ACHN (cell line): ENCODE results near the gene GPC5.

ENCODE experiments used
- DNase-seq: peaks from one replicate; pipeline ENCODE4 v3.0.0-alpha.2; 2015
- in situ Hi-C: cut with HindIII; loops from 2 replicates; pipeline ENCODE4 v1.10.0; 2017; ENCODE audit warnings: low sequenced_read_pairs, low pct_ligation_motif_present, low pct_unique_long_range_greater_than_20kb

GPC5 gene

GRCh38 chr13:92377396-92377795 lies 979.0 kb downstream of the GPC5 start:
- in situ Hi-C loops, result no loop called here
- no peak for DNase-seq

- in situ Hi-C loops, result no loop called here
- DNase-seq, result no peak
Measured at GRCh38 chr13:92379371-92379770, 981.0 kb downstream of the GPC5 start.

- in situ Hi-C loops, result no loop called here
Measured at GRCh38 chr13:92384410-92384809, 986.0 kb downstream of the GPC5 start.

GRCh38 chr13:92387245-92387644 lies 988.8 kb downstream of the GPC5 start:
- in situ Hi-C loops, result no loop called here
- no peak for DNase-seq

More at GRCh38 chr13:92384410-92384809, 986.0 kb downstream of the GPC5 start:
- no peak for DNase-seq

- in situ Hi-C loops, result no loop called here
- DNase-seq, result no peak
Measured at GRCh38 chr13:92390217-92390616, 991.8 kb downstream of the GPC5 start.

- in situ Hi-C loops, result no loop called here
- no peak for DNase-seq
Measured at GRCh38 chr13:92403606-92404005, 1005.2 kb downstream of the GPC5 start.

- in situ Hi-C loops, result no loop called here
- no peak for DNase-seq
Measured at GRCh38 chr13:92407858-92408257, 1009.4 kb downstream of the GPC5 start.

GRCh38 chr13:92412481-92412880 lies 1014.1 kb downstream of the GPC5 start:
- in situ Hi-C loops, result no loop called here

GRCh38 chr13:92412996-92413395 lies 1014.6 kb downstream of the GPC5 start:
- in situ Hi-C loops, result no loop called here
- DNase-seq, result no peak

More at GRCh38 chr13:92412481-92412880, 1014.1 kb downstream of the GPC5 start:
- DNase-seq, result no peak

- no peak for DNase-seq
- in situ Hi-C loops, result no loop called here
Measured at GRCh38 chr13:92413452-92413851, 1015.0 kb downstream of the GPC5 start.

- no peak for DNase-seq
- in situ Hi-C loops, result no loop called here
Measured at GRCh38 chr13:92414851-92415250, 1016.4 kb downstream of the GPC5 start.

GRCh38 chr13:92415781-92416180 lies 1017.4 kb downstream of the GPC5 start:
- DNase-seq, result no peak
- in situ Hi-C loops, result no loop called here

GRCh38 chr13:92418818-92419412 lies 1020.5 kb downstream of the GPC5 start:
- in situ Hi-C loops, result no loop called here
- DNase-seq, result no peak

- no peak for DNase-seq
- in situ Hi-C loops, result no loop called here
Measured at GRCh38 chr13:92429231-92429630, 1030.8 kb downstream of the GPC5 start.

- in situ Hi-C loops, result no loop called here
- no peak for DNase-seq
Measured at GRCh38 chr13:92433386-92433785, 1035.0 kb downstream of the GPC5 start.

- DNase-seq, result no peak
- in situ Hi-C loops, result no loop called here
Measured at GRCh38 chr13:92433963-92434362, 1035.5 kb downstream of the GPC5 start.

GRCh38 chr13:92436924-92437323 lies 1038.5 kb downstream of the GPC5 start:
- DNase-seq, result no peak
- in situ Hi-C loops, result no loop called here

GRCh38 chr13:92444244-92444643 lies 1045.8 kb downstream of the GPC5 start:
- in situ Hi-C loops, result no loop called here
- no peak for DNase-seq

GRCh38 chr13:92451060-92451459 lies 1052.6 kb downstream of the GPC5 start:
- no peak for DNase-seq

GRCh38 chr13:92452840-92453239 lies 1054.4 kb downstream of the GPC5 start:
- in situ Hi-C loops, result no loop called here
- no peak for DNase-seq

More at GRCh38 chr13:92451060-92451459, 1052.6 kb downstream of the GPC5 start:
- in situ Hi-C loops, result no loop called here

GRCh38 chr13:92459306-92459705 lies 1060.9 kb downstream of the GPC5 start:
- DNase-seq, result no peak
- in situ Hi-C loops, result no loop called here
